ENCODE data around the gene CBFA2T3. TPM values are rescaled to one million over a fixed set of nuclear protein-coding genes. Genes with fewer than 3 reads are reported as not detected.

CBFA2T3 gene
- total RNA-seq, 1 donor from 2014 or later, result 2.4 TPM

- H3K79me2 ChIP-seq (ENCODE audit: insufficient read depth, low read length), result no peaks in the 10 kb centered on the region
- H3K4me2 ChIP-seq (ENCODE audit: low read length), result no peak overlapping the region
- H3K9me3 Mint-ChIP-seq (ENCODE audit: unreplicated experiment), result no peaks in the 10 kb centered on the region
- no peaks in the 10 kb centered on the region for H3K9me3 ChIP-seq (ENCODE audit: insufficient read depth, low read depth, low read length)
- no peaks in the 10 kb centered on the region for H3K36me3 ChIP-seq (ENCODE audit: insufficient read depth, low read length)
- H3K4me3 Mint-ChIP-seq (ENCODE audit: unreplicated experiment), result peak overlapping the region; percentile 34
- no peak overlapping the region for H2AFZ ChIP-seq (ENCODE audit: low read depth, low read length)
- no peaks in the 10 kb centered on the region for H4K20me1 ChIP-seq (ENCODE audit: insufficient read depth, low read length)
- FAIRE-seq (no peak), DNase-seq (ENCODE audit: low read depth) (no peak)
- no peaks in the 10 kb centered on the region for H3K4me1 ChIP-seq (ENCODE audit: insufficient read depth, low read length)
- H3K4me1 Mint-ChIP-seq (ENCODE audit: low read depth, unreplicated experiment), result no peaks in the 10 kb centered on the region
- H3K27ac Mint-ChIP-seq (ENCODE audit: unreplicated experiment), result no peak overlapping the region
- H3K27me3 Mint-ChIP-seq (ENCODE audit: low read depth, unreplicated experiment), result peaks cover 29% of the 10 kb centered on the region
- no peaks in the 10 kb centered on the region for H3K36me3 Mint-ChIP-seq (ENCODE audit: low read depth, unreplicated experiment)
- H3K27me3 ChIP-seq (ENCODE audit: insufficient read depth, low read length), result peaks cover 36% of the 10 kb centered on the region
- no peak overlapping the region for H3K9ac ChIP-seq (ENCODE audit: low read length)
- H3K27ac ChIP-seq (ENCODE audit: low read depth, low read length), result no peak overlapping the region
- TF ChIP-seq CTCF (IDR thresholded peaks at IDR 0.05; ENCODE audit: insufficient read depth, low read depth, low read length), result no peak
- TF ChIP-seq EZH2 (IDR thresholded peaks at IDR 0.05; ENCODE audit: insufficient read depth, low read length), result no peak
- H3K4me3 ChIP-seq (ENCODE audit: insufficient read depth, low read depth, low read length), result no peak overlapping the region
Measured at GRCh38 chr16:88939245-88939971, 37.6 kb downstream of the CBFA2T3 start.

GRCh38 chr16:88938777-88939244, 38.2 kb downstream of the CBFA2T3 start:
- peaks cover 29% of the 10 kb centered on the region for H3K27me3 Mint-ChIP-seq (ENCODE audit: low read depth, unreplicated experiment)
- Histone ChIP-seq H2AFZ (ENCODE audit: low read depth, low read length) (no peak overlapping the region), H4K20me1 (ENCODE audit: insufficient read depth, low read length) (no peaks in the 10 kb centered on the region), H3K9me3 (ENCODE audit: insufficient read depth, low read depth, low read length) (no peaks in the 10 kb centered on the region), H3K4me3 (ENCODE audit: insufficient read depth, low read depth, low read length) (no peak overlapping the region), H3K4me1 (ENCODE audit: insufficient read depth, low read length) (no peaks in the 10 kb centered on the region), H3K36me3 (ENCODE audit: insufficient read depth, low read length) (no peaks in the 10 kb centered on the region), H3K27me3 (ENCODE audit: insufficient read depth, low read length) (peaks cover 34% of the 10 kb centered on the region), H3K9ac (ENCODE audit: low read length) (no peak overlapping the region), H3K79me2 (ENCODE audit: insufficient read depth, low read length) (no peaks in the 10 kb centered on the region), H3K4me2 (ENCODE audit: low read length) (no peak overlapping the region), H3K27ac (ENCODE audit: low read depth, low read length) (no peak overlapping the region)
- H3K4me1 Mint-ChIP-seq (ENCODE audit: low read depth, unreplicated experiment), result no peaks in the 10 kb centered on the region
- DNase-seq (ENCODE audit: low read depth) (no peak), FAIRE-seq (no peak)
- H3K27ac Mint-ChIP-seq (ENCODE audit: unreplicated experiment), result no peak overlapping the region
- no peak overlapping the region for H3K4me3 Mint-ChIP-seq (ENCODE audit: unreplicated experiment)
- no peaks in the 10 kb centered on the region for H3K9me3 Mint-ChIP-seq (ENCODE audit: unreplicated experiment)
- TF ChIP-seq CTCF (IDR thresholded peaks at IDR 0.05; ENCODE audit: insufficient read depth, low read depth, low read length), result no peak
- no peaks in the 10 kb centered on the region for H3K36me3 Mint-ChIP-seq (ENCODE audit: low read depth, unreplicated experiment)

- FAIRE-seq (no peak), DNase-seq (ENCODE audit: low read depth) (no peak)
- Histone ChIP-seq H4K20me1 (ENCODE audit: insufficient read depth, low read length) (no peaks in the 10 kb centered on the region), H3K9me3 (ENCODE audit: insufficient read depth, low read depth, low read length) (no peaks in the 10 kb centered on the region), H3K27ac (ENCODE audit: low read depth, low read length) (no peak overlapping the region), H3K4me1 (ENCODE audit: insufficient read depth, low read length) (no peaks in the 10 kb centered on the region), H3K27me3 (ENCODE audit: insufficient read depth, low read length) (peaks cover 30% of the 10 kb centered on the region), H3K36me3 (ENCODE audit: insufficient read depth, low read length) (no peaks in the 10 kb centered on the region), H3K4me2 (ENCODE audit: low read length) (no peak overlapping the region), H3K4me3 (ENCODE audit: insufficient read depth, low read depth, low read length) (no peak overlapping the region), H2AFZ (ENCODE audit: low read depth, low read length) (no peak overlapping the region), H3K79me2 (ENCODE audit: insufficient read depth, low read length) (no peaks in the 10 kb centered on the region), H3K9ac (ENCODE audit: low read length) (no peak overlapping the region)
- Mint-ChIP-seq H3K27me3 (ENCODE audit: low read depth, unreplicated experiment) (peaks cover 23% of the 10 kb centered on the region), H3K4me1 (ENCODE audit: low read depth, unreplicated experiment) (no peaks in the 10 kb centered on the region), H3K9me3 (ENCODE audit: unreplicated experiment) (no peaks in the 10 kb centered on the region), H3K4me3 (ENCODE audit: unreplicated experiment) (no peak overlapping the region), H3K36me3 (ENCODE audit: low read depth, unreplicated experiment) (no peaks in the 10 kb centered on the region), H3K27ac (ENCODE audit: unreplicated experiment) (no peak overlapping the region)
- no peak for TF ChIP-seq EZH2 (IDR thresholded peaks at IDR 0.05; ENCODE audit: insufficient read depth, low read length)
- no peak for TF ChIP-seq CTCF (IDR thresholded peaks at IDR 0.05; ENCODE audit: insufficient read depth, low read depth, low read length)
Measured at GRCh38 chr16:88938119-88938776, 38.8 kb downstream of the CBFA2T3 start.

Data from astrocyte (in vitro differentiated cells and primary cell).